ENCODE results near the gene CH25H.

The CH25H gene

DNA sequence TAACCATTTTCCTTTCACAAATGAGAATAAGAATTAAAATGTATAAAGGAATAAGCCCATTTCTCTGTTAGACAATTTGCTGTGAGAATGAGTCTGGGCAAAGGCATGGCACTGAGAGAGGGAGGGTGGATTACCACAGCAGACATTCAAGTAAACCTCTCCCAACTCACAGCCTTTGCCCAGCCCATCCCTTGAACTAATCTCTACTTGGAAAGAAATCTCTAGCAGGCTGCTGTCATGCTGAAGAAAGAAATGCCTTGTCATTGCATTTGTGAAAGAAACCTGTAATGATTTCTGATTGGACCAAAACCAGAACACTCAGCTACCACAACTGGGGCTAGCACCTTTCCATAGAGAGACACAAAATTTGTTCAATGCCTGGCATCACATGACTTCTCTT lies 39.2 kb downstream of the CH25H start:
- Histone ChIP-seq H3K36me3 (ENCODE audit: control insufficient read depth, insufficient read depth, low read length) (no peaks in the 10 kb centered on the region), H3K27ac (ENCODE audit: low read depth, low read length, severe bottlenecking) (no peak overlapping the region), H3K9me3 (ENCODE audit: control insufficient read depth, low read length) (no peaks in the 10 kb centered on the region), H3K4me1 (ENCODE audit: control insufficient read depth, insufficient read depth, low read length, poor library complexity, severe bottlenecking) (no peaks in the 10 kb centered on the region), H3K4me3 (ENCODE audit: extremely low read depth, insufficient read depth, low read length, poor library complexity, severe bottlenecking) (no peak overlapping the region)

- WGBS, 2 experiments (ENCODE audit: insufficient coverage in 2 of 2) = 63 to 85% methylated on average over 1 to 3 of the region's 4 CpGs
- Histone ChIP-seq H3K4me1 (ENCODE audit: control insufficient read depth, insufficient read depth, low read length, poor library complexity, severe bottlenecking) (no peaks in the 10 kb centered on the region), H3K9me3 (ENCODE audit: control insufficient read depth, low read length) (no peaks in the 10 kb centered on the region), H3K4me3 (ENCODE audit: extremely low read depth, insufficient read depth, low read length, poor library complexity, severe bottlenecking) (no peak overlapping the region), H3K27ac (ENCODE audit: low read depth, low read length, severe bottlenecking) (no peak overlapping the region), H3K36me3 (ENCODE audit: control insufficient read depth, insufficient read depth, low read length) (no peaks in the 10 kb centered on the region)
These were observed 41.2 kb downstream of the CH25H start for GRCh38 chr10:89165923-89166322.

DNA sequence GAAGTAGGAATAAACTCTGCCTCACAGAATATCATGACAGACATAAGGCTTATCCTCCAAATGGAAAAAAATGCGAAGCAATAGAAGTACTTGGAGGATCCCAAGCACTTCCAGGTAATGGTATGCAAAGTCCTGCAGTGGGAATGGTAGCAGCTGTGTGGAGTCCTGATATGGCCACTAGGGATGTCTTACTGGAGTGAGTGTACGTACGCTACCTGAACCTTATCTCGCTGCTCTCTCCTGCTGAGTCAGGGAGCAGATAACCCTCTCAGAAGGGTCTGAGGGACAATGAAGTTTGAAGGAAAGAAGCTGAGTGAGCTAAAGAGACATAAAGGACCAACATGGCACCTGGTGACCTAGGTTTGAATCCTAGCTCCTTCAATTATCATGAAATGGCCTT lies 42.2 kb downstream of the CH25H start:
- WGBS, 2 experiments (ENCODE audit: insufficient coverage in 2 of 2) = 86 to 96% methylated on average over 3 to 4 of the region's 4 CpGs
- Histone ChIP-seq H3K36me3 (ENCODE audit: control insufficient read depth, insufficient read depth, low read length) (no peaks in the 10 kb centered on the region), H3K27ac (ENCODE audit: low read depth, low read length, severe bottlenecking) (no peak overlapping the region), H3K4me3 (ENCODE audit: extremely low read depth, insufficient read depth, low read length, poor library complexity, severe bottlenecking) (no peak overlapping the region), H3K4me1 (ENCODE audit: control insufficient read depth, insufficient read depth, low read length, poor library complexity, severe bottlenecking) (no peaks in the 10 kb centered on the region), H3K9me3 (ENCODE audit: control insufficient read depth, low read length) (no peaks in the 10 kb centered on the region)

DNA sequence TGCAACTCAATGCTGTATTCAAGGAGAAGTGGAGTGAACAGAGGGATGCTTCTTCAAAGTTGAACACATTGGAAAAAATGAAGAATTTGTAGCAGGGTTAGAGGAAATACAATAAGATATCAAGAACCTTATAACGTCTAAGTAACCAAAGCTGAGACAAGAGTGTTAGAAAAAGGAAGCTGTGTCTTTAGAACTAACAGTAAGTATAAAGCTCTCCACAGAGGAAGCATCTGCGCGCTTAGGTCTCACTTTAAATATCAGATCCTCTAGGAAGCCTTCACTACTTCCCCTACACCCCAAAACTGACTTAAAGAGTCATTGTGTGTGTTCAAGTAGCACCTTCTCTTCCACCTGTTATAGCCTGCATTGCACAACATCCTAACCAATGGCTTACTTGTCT lies 43.0 kb downstream of the CH25H start:
- no peaks in the 10 kb centered on the region for H3K36me3 ChIP-seq (ENCODE audit: control insufficient read depth, insufficient read depth, low read length)
- no peaks in the 10 kb centered on the region for H3K9me3 ChIP-seq (ENCODE audit: control insufficient read depth, low read length)
- H3K27ac ChIP-seq (ENCODE audit: low read depth, low read length, severe bottlenecking) = no peak overlapping the region
- H3K4me1 ChIP-seq (ENCODE audit: control insufficient read depth, insufficient read depth, low read length, poor library complexity, severe bottlenecking) = no peaks in the 10 kb centered on the region
- H3K4me3 ChIP-seq (ENCODE audit: extremely low read depth, insufficient read depth, low read length, poor library complexity, severe bottlenecking) = no peak overlapping the region
- WGBS, 2 experiments (ENCODE audit: insufficient coverage in 2 of 2) = 100% methylated on average over 2 of the region's 3 CpGs; no CpG with 5 or more reads in 1 of the 2 experiments

DNA sequence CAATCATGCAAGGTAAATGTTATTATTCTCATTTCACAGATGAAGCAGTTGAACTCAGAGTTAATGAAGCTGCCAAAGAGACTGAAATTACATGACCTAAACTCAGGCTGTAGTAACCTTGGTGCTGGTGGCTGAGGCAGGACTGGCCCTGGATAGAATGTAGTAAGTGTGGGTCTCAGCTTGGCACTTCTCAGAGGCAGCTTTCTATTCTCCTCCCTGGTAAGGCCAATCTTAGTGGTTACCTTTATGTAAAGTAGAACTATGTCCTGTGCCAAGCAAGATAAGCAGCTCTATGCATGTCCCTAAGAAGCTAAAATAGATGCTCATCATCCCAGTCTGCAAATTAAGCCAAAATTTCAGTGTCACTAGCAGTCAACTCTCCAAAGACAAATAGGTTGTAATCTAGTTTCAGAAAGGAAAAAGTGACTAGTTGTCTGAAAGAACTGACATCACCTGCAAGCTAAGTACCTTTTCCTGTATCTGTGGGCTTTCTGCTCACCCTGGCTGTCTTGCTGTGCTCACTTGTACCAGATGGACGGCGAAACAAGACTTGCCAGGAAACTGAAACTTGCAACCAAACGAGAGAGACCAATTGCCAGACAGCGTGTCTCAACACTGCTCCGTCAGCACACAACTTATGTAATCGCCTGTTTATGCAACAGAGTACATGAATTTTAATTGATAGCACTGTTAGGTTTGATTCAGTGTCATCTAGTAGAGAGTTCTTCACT lies 43.7 kb downstream of the CH25H start:
- H3K4me3 ChIP-seq (ENCODE audit: extremely low read depth, insufficient read depth, low read length, poor library complexity, severe bottlenecking) = no peak overlapping the region
- no peaks in the 10 kb centered on the region for H3K9me3 ChIP-seq (ENCODE audit: control insufficient read depth, low read length)
- no peaks in the 10 kb centered on the region for H3K4me1 ChIP-seq (ENCODE audit: control insufficient read depth, insufficient read depth, low read length, poor library complexity, severe bottlenecking)
- no peak overlapping the region for H3K27ac ChIP-seq (ENCODE audit: low read depth, low read length, severe bottlenecking)
- WGBS, 2 experiments (ENCODE audit: insufficient coverage in 2 of 2) = 90 to 98% methylated on average over 5 to 6 of the region's 6 CpGs
- no peaks in the 10 kb centered on the region for H3K36me3 ChIP-seq (ENCODE audit: control insufficient read depth, insufficient read depth, low read length)

DNA sequence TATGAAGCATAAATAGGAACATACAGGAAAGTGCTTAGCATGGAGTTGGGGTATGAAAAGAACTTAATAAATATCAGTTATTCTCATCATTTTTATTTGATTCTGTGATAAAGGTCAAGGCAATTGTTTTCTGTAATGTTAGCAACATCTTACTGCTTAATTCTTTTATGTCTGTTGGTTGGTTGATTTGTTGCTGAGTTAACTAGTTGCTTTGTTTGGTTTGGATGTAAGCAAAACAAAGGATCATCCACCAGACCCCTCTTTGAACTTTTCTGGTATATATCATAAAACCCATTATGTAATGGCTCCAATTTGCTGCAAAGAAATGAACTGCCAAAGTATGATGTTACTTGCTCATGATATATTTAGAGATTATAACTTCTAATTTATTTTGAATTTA lies 44.5 kb downstream of the CH25H start:
- Histone ChIP-seq H3K9me3 (ENCODE audit: control insufficient read depth, low read length) (no peaks in the 10 kb centered on the region), H3K27ac (ENCODE audit: low read depth, low read length, severe bottlenecking) (no peak overlapping the region), H3K36me3 (ENCODE audit: control insufficient read depth, insufficient read depth, low read length) (no peaks in the 10 kb centered on the region), H3K4me3 (ENCODE audit: extremely low read depth, insufficient read depth, low read length, poor library complexity, severe bottlenecking) (no peak overlapping the region), H3K4me1 (ENCODE audit: control insufficient read depth, insufficient read depth, low read length, poor library complexity, severe bottlenecking) (no peaks in the 10 kb centered on the region)

DNA sequence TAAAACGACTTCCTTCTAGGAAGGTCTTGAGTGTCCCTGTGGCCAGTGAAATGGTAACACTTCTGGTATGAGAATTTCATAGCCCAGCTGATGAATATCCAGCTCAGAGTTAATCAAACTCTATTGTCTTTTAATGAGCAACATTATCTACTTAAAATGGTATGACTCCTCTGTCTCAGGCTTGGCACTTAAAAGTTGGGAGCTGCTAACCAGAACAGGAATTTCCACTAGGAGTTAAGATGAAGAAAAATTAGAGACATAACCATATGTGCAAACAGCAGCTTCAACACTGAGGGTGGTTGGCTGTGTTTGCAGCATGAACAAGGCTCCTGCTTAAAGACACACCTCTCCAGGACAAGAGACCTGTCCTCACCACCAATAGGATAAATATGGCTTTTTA lies 46.8 kb downstream of the CH25H start:
- WGBS, 2 experiments (ENCODE audit: insufficient coverage in 2 of 2) = no CpG with 5 or more reads among the region's 1 CpG
- no peaks in the 10 kb centered on the region for H3K9me3 ChIP-seq (ENCODE audit: control insufficient read depth, low read length)
- no peaks in the 10 kb centered on the region for H3K4me1 ChIP-seq (ENCODE audit: control insufficient read depth, insufficient read depth, low read length, poor library complexity, severe bottlenecking)
- no peak overlapping the region for H3K27ac ChIP-seq (ENCODE audit: low read depth, low read length, severe bottlenecking)
- no peaks in the 10 kb centered on the region for H3K36me3 ChIP-seq (ENCODE audit: control insufficient read depth, insufficient read depth, low read length)
- H3K4me3 ChIP-seq (ENCODE audit: extremely low read depth, insufficient read depth, low read length, poor library complexity, severe bottlenecking) = no peak overlapping the region

GRCh38 chr10:89159761-89160160 lies 47.4 kb downstream of the CH25H start:
- Histone ChIP-seq H3K27ac (ENCODE audit: low read depth, low read length, severe bottlenecking) (no peak overlapping the region), H3K36me3 (ENCODE audit: control insufficient read depth, insufficient read depth, low read length) (no peaks in the 10 kb centered on the region), H3K4me1 (ENCODE audit: control insufficient read depth, insufficient read depth, low read length, poor library complexity, severe bottlenecking) (no peaks in the 10 kb centered on the region), H3K9me3 (ENCODE audit: control insufficient read depth, low read length) (no peaks in the 10 kb centered on the region), H3K4me3 (ENCODE audit: extremely low read depth, insufficient read depth, low read length, poor library complexity, severe bottlenecking) (no peak overlapping the region)
- 83 to 100% methylated on average over 1 of the region's 1 CpG for WGBS, 2 experiments (ENCODE audit: insufficient coverage in 2 of 2)

DNA sequence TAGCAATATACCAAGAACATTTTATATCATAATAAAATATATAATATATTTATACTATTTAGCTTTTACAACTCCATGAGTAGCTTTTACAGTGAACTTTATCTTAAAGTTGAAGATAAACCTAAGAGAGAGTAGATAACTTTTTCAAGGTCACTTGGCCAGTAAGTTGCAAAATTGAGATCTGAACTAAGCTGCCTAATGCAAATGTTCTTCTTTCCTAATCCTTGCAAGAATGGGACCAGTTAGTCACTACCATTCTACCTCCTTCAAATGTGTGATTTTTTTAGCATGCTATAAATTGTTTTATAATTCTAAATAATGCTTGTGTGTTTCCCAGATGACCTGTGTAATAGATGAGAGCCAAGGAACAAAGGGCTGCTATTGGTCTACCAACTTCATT lies 47.8 kb downstream of the CH25H start:
- Histone ChIP-seq H3K36me3 (ENCODE audit: control insufficient read depth, insufficient read depth, low read length) (no peaks in the 10 kb centered on the region), H3K9me3 (ENCODE audit: control insufficient read depth, low read length) (no peaks in the 10 kb centered on the region), H3K4me3 (ENCODE audit: extremely low read depth, insufficient read depth, low read length, poor library complexity, severe bottlenecking) (no peak overlapping the region), H3K27ac (ENCODE audit: low read depth, low read length, severe bottlenecking) (no peak overlapping the region), H3K4me1 (ENCODE audit: control insufficient read depth, insufficient read depth, low read length, poor library complexity, severe bottlenecking) (no peaks in the 10 kb centered on the region)

GRCh38 chr10:89158446-89158845 lies 48.7 kb downstream of the CH25H start:
- Histone ChIP-seq H3K4me3 (ENCODE audit: extremely low read depth, insufficient read depth, low read length, poor library complexity, severe bottlenecking) (no peak overlapping the region), H3K36me3 (ENCODE audit: control insufficient read depth, insufficient read depth, low read length) (no peaks in the 10 kb centered on the region), H3K4me1 (ENCODE audit: control insufficient read depth, insufficient read depth, low read length, poor library complexity, severe bottlenecking) (no peaks in the 10 kb centered on the region)

DNA sequence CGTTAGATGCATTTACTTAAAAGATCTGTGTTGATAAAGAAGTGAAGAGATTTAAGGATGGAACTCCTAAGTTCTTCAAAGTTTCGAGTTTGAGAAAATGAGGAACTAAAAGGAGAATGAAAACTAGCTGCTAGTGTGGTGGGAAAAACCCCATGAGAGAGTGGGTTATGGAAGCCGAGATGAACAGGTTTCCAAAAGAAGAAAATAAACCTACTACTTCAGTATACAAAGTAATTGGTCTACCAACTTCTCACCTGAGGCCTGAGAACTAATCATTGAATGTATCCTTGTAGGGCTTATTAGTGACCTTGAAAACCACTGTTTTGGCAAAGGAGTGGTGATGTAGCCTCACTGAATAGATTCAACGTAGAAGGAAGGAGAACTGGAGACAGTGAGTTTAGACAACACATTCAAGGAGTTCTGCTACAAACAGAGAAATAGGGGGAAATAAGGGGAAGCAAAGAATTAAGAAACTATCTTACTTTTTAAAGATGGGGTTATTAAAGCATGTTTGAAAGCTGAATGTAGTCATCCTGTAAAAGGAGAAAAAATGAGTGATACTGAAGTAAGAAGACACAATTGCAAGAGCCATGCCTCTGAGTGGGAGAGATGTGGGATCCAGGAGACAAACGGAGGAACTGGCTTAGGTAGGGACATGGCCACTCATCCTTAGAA lies 50.8 kb downstream of the CH25H start:
- 91 to 93% methylated on average over 3 to 4 of the region's 5 CpGs for WGBS, 2 experiments (ENCODE audit: insufficient coverage in 2 of 2)
- no peak overlapping the region for H3K27ac ChIP-seq (ENCODE audit: low read depth, low read length, severe bottlenecking)
- no peak overlapping the region for H3K4me3 ChIP-seq (ENCODE audit: extremely low read depth, insufficient read depth, low read length, poor library complexity, severe bottlenecking)
- no peaks in the 10 kb centered on the region for H3K9me3 ChIP-seq (ENCODE audit: control insufficient read depth, low read length)
- no peaks in the 10 kb centered on the region for H3K4me1 ChIP-seq (ENCODE audit: control insufficient read depth, insufficient read depth, low read length, poor library complexity, severe bottlenecking)
- no peaks in the 10 kb centered on the region for H3K36me3 ChIP-seq (ENCODE audit: control insufficient read depth, insufficient read depth, low read length)

More at GRCh38 chr10:89158446-89158845, 48.7 kb downstream of the CH25H start:
- Histone ChIP-seq H3K9me3 (ENCODE audit: control insufficient read depth, low read length) (no peaks in the 10 kb centered on the region), H3K27ac (ENCODE audit: low read depth, low read length, severe bottlenecking) (no peak overlapping the region)
